Esophagus squamous epithelium (tissue), 4 donors: ENCODE measurements around the gene TICRR.

Experiments used
- CTCF ChIP-seq, 6 experiments: fragments of 450-650 bp in 4 of 6; fragments of 200-600 bp in 2 of 6; sonication (generic) in 2 of 6; IDR thresholded peaks; one replicate each; pipeline ENCODE4 v1.5.1; 2016 to 2019; ENCODE audit warnings: antibody characterized with exemption in 6 of 6, mild to moderate bottlenecking in 4 of 6, moderate library complexity in 4 of 6
- POLR2A ChIP-seq, 4 donors: fragments of 450-650 bp; IDR thresholded peaks; one replicate each; pipeline ENCODE4 v1.6.1; 2017; ENCODE audit warnings: antibody characterized with exemption in 4 of 4, mild to moderate bottlenecking in 4 of 4, moderate library complexity in 3 of 4

- TF ChIP-seq CTCF (IDR thresholded peaks at IDR 0.05) (no peak), POLR2A (IDR thresholded peaks at IDR 0.05) (no peak)
Measured at GRCh38 chr15:89662893-89663626, 87.8 kb downstream of the TICRR start.
